K562 (cell line): ENCODE data around the gene MUC5B. TPM values are rescaled to one million over a fixed set of nuclear protein-coding genes. Genes with fewer than 3 reads are reported as not detected.

ENCODE experiments used
- ZNF282 ChIP-seq: sonication (generic); formaldehyde crosslinking; IDR thresholded peaks from 2 replicates; pipeline ENCODE4 v1.8.1; 2023; ENCODE audit warnings: missing genetic modification reagents
- polyA plus RNA-seq, 8 experiments: library from polyadenylated mRNA; depleted of rRNA in 4 of 8; stranded (reverse) in 5 of 8; unstranded in 3 of 8; fragments of >200 nt; fragmentation: Nextera tagmentation in 2 of 8; fragmentation: Illumina TruSeq in 1 of 8; extraction: Ambion mirVana in 2 of 8; extraction: Trizol in 1 of 8; gene quantifications; 2 replicates each; pipeline versions ENCODE4 v1.2.1 to v1.2.3, GENCODE V29; 2011 to 2014; ENCODE audit warnings: inconsistent platforms in 1 of 8, missing spikeins in 1 of 8
- total RNA-seq, 7 experiments: library from RNA; depleted of rRNA in 6 of 7; stranded (reverse); fragments of >200 nt in 6 of 7; fragmentation: Illumina TruSeq in 2 of 7; extraction: Trizol in 2 of 7; gene quantifications; 2 replicates each; pipeline versions ENCODE4 v1.2.1 to v1.2.3, GENCODE V29; 2011 to 2021; ENCODE audit warnings: low replicate concordance in 1 of 7
- TF ChIP-seq, protein P1 (sequence below), 2 experiments: fragments of 450-650 bp; IDR thresholded peaks; 2 replicates each; pipeline ENCODE4 v1.6.1; 2016
- TF ChIP-seq, protein P2 (sequence below), 2 experiments: fragments of 450-650 bp; formaldehyde crosslinking in 1 of 2; IDR thresholded peaks; 2 replicates each; pipeline versions ENCODE4 v1.4.0 to v1.6.1; 2014 to 2020; ENCODE audit warnings: mild to moderate bottlenecking in 2 of 2, borderline replicate concordance in 1 of 2, low read depth in 1 of 2

The MUC5B gene
- total and polyA plus RNA-seq, 9 of the 15 experiments (the other 6 are each of a cell fraction or from before 2014, with no cell fraction given): 0.04 to 0.95 TPM; not detected in 7

DNA sequence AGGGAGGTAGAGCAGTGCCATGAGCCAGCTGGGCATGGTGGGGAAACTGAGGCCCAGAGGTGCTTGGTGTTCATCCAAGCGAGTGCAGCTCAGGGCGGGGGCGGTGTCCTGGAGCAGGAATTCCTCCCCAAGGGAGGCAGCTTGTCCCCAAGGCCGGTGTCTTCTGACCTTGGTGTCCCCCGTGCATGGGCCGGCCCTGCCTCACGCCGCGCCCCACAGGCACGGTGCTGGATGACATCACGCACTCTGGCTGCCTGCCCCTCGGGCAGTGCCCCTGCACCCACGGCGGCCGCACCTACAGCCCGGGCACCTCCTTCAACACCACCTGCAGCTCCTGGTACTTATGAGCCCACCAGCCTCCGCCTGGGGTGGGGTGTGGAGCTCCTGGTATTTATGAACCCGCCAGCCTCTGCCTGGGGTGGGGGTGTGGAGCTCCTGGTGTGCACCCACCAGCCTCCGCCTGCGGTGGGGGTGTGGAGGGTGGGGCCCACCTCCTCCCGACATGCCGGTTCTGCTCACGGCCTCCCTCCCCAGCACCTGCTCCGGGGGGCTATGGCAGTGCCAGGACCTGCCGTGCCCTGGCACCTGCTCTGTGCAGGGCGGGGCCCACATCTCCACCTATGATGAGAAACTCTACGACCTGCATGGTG is 6.7 kb downstream of the MUC5B start (continued):
- TF ChIP-seq, protein P1, sequence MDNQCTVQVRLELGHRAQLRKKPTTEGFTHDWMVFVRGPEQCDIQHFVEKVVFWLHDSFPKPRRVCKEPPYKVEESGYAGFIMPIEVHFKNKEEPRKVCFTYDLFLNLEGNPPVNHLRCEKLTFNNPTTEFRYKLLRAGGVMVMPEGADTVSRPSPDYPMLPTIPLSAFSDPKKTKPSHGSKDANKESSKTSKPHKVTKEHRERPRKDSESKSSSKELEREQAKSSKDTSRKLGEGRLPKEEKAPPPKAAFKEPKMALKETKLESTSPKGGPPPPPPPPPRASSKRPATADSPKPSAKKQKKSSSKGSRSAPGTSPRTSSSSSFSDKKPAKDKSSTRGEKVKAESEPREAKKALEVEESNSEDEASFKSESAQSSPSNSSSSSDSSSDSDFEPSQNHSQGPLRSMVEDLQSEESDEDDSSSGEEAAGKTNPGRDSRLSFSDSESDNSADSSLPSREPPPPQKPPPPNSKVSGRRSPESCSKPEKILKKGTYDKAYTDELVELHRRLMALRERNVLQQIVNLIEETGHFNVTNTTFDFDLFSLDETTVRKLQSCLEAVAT (IDR thresholded peaks at IDR 0.05): no peak
- TF ChIP-seq ZNF282 (CRISPR knock-in tag): no peak
- TF ChIP-seq, protein P2, sequence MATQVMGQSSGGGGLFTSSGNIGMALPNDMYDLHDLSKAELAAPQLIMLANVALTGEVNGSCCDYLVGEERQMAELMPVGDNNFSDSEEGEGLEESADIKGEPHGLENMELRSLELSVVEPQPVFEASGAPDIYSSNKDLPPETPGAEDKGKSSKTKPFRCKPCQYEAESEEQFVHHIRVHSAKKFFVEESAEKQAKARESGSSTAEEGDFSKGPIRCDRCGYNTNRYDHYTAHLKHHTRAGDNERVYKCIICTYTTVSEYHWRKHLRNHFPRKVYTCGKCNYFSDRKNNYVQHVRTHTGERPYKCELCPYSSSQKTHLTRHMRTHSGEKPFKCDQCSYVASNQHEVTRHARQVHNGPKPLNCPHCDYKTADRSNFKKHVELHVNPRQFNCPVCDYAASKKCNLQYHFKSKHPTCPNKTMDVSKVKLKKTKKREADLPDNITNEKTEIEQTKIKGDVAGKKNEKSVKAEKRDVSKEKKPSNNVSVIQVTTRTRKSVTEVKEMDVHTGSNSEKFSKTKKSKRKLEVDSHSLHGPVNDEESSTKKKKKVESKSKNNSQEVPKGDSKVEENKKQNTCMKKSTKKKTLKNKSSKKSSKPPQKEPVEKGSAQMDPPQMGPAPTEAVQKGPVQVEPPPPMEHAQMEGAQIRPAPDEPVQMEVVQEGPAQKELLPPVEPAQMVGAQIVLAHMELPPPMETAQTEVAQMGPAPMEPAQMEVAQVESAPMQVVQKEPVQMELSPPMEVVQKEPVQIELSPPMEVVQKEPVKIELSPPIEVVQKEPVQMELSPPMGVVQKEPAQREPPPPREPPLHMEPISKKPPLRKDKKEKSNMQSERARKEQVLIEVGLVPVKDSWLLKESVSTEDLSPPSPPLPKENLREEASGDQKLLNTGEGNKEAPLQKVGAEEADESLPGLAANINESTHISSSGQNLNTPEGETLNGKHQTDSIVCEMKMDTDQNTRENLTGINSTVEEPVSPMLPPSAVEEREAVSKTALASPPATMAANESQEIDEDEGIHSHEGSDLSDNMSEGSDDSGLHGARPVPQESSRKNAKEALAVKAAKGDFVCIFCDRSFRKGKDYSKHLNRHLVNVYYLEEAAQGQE (IDR thresholded peaks at IDR 0.05; ENCODE audit: borderline replicate concordance): no peak
- TF ChIP-seq, protein P2 (CRISPR knock-in tag; IDR thresholded peaks at IDR 0.05; ENCODE audit: low read depth): no peak
